ENCODE data around the gene MEDAG.

The MEDAG gene

DNA sequence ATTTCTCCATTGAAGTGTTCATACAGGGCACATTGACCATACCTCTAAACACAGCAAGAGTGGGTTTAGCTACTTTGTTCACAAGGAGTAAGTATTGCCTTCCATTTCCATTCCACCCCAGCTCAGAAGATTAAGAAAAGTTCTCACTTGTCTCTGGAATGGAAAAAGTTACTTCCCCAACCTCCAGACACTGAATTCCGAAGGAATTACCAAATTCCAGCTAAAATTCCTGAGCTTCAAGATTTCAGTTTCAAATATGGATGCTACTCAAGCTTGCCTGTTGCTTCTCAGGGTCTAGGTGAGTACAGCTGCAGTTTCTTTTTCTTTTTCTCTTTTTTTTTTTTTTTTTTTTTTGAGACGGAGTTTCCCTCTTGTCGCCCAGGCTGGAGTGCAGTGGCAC is 60.0 kb downstream of the MEDAG start:
- no peak for DNase-seq

DNA sequence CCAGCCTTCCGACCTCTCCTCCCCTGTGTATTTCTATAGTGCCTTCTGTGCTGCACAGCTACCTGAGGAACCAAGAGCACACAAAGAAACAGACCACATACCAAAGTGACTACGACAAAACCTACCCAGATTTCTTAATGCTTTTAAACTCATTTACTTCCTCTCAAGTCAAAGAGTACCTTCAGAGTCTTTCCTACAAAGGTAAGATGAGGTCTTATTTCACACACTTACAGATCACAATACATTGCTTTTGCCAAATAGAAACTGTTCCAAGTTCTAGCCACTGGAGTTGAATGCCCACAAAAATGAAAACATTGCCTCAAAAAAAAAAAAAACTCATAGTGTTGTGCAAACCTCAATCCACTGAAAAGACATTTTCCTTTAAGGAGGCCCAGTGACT is 62.8 kb downstream of the MEDAG start:
- no peak for DNase-seq

DNA sequence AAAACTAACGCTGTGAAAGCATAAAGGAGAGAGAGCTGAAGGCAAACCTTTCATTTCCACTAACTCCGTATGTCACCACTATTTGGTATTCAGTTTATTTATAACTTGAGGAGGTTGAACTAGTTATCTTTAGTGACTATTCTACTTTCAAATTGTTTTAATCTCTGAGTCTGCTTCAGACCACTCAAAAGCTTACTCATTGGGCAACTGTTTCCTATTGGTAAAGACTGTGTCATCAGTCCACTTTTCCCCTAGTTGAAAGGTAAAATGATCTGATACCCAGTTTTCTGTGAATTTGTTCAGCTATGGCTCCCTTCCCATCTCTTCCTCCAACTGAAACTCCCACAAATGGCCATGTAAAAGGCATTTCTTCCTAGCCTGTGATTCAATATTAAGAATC is 65.5 kb downstream of the MEDAG start:
- DNase-seq: no peak

DNA sequence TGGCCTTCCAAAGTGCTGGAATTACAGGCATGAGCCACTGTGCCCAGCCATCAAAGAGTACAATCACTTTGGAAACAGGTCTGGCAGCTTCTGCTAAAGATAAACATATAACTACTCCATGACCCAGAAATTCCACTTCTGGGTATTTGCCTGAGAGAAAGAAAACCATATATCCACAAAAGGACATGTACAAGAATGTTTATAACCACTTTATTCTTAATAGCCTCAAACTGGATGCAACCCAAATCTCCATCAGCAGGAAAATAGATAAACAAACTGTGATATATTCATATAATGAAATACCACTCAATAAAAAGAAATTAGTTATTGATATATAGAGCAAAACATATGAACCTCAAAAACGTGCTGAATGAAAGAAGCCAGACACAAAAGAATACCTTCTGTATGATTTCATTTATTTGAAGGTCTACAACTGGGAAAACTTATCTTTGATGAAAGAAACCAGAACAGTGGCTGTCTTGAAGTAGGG is 66.9 kb downstream of the MEDAG start:
- DNase-seq: no peak

DNA sequence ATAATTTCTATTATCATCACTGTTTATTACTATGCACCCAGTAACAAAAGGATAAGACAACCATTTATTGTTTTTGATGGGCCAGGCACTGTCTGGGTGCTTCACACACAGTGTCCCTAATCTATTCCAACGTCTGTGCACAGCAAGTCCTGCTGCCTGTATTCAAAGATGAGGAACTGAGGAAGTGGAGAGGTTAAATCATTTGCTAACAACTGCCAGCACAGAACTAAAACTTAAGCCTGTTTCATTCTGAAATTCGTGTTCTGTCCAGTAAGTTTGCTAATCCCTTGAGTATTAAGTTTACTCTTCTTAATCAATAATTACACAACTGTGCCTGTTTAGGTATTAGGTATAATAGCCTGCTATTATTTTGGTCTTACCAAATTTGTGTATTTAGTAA is 68.3 kb downstream of the MEDAG start:
- no peak for DNase-seq
